ENCODE data around the gene ITGB6.

The ITGB6 gene

DNA sequence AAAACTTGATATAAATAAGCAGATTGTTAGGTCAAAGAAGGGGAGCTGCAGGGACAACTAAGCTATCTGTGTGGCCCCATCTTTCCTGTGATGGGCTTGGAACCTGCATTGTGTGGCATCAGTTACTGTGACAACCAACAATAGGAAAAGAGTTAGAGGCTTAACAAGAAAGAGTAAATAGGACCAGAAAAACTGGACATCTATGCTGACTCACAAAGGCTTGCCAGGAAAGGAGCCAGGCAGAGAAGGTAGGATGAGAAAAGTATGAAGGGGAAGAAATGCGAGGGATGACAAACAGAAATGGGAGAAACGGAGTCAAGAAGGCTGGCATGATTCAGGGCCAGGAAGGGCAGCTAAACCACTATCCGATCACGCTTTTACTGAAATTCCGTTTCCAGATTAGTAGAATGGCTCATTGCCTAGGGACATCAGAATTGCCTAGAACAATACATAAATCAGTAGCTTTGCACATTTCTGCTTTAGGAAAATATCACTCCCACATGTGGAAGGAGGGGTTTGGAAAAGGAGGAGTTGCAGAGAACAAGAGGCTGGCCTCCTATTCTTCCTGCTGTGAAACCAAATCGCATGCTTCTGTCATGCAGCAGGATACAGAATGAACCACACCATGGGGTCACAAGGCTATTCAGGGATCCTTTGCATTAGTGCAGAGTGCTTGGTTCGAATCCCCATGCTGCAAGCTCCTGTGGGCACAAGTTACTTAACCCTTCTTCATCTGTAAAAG, 144.9 kb downstream of the ITGB6 start:
- TF ChIP-seq, protein P1, sequence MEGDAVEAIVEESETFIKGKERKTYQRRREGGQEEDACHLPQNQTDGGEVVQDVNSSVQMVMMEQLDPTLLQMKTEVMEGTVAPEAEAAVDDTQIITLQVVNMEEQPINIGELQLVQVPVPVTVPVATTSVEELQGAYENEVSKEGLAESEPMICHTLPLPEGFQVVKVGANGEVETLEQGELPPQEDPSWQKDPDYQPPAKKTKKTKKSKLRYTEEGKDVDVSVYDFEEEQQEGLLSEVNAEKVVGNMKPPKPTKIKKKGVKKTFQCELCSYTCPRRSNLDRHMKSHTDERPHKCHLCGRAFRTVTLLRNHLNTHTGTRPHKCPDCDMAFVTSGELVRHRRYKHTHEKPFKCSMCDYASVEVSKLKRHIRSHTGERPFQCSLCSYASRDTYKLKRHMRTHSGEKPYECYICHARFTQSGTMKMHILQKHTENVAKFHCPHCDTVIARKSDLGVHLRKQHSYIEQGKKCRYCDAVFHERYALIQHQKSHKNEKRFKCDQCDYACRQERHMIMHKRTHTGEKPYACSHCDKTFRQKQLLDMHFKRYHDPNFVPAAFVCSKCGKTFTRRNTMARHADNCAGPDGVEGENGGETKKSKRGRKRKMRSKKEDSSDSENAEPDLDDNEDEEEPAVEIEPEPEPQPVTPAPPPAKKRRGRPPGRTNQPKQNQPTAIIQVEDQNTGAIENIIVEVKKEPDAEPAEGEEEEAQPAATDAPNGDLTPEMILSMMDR (IDR thresholded peaks at IDR 0.05; ENCODE audit: borderline replicate concordance, insufficient read depth, low read depth, low read length), result no peak
- H3K4me3 ChIP-seq (ENCODE audit: low read depth, low read length), result no peak overlapping the region

- TF ChIP-seq, protein P1 (IDR thresholded peaks at IDR 0.05; ENCODE audit: borderline replicate concordance, insufficient read depth, low read depth, low read length), result no peak
- no peak overlapping the region for H3K4me3 ChIP-seq (ENCODE audit: low read depth, low read length)
These were observed 146.1 kb downstream of the ITGB6 start for GRCh38 chr2:160053946-160054345.

GRCh38 chr2:160052531-160052930, 147.5 kb downstream of the ITGB6 start:
- TF ChIP-seq, protein P1 (IDR thresholded peaks at IDR 0.05; ENCODE audit: borderline replicate concordance, insufficient read depth, low read depth, low read length), result no peak
- no peak overlapping the region for H3K4me3 ChIP-seq (ENCODE audit: low read depth, low read length)

GRCh38 chr2:160051371-160051800, 148.7 kb downstream of the ITGB6 start:
- no peak overlapping the region for H3K4me3 ChIP-seq (ENCODE audit: low read depth, low read length)
- TF ChIP-seq, protein P1 (IDR thresholded peaks at IDR 0.05; ENCODE audit: borderline replicate concordance, insufficient read depth, low read depth, low read length), result no peak

DNA sequence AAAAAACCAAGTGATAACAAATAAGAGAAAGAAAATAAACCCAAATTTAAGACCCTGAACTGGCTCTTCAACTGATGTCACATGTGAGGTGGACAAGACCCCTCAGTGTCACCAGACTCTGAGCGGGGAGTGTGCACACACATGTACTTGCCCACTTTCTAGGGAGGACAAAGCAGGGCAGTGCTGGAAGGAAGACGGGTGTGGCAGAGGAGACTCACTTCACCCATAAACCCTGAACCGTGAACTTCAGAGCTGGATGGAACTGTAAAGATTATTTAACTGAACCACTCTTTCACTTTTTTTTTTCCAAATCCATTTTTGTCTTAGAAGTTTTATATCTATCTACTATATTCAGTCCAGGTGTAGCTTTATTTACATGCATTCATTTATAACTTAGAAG, 149.9 kb downstream of the ITGB6 start:
- TF ChIP-seq, protein P1 (IDR thresholded peaks at IDR 0.05; ENCODE audit: borderline replicate concordance, insufficient read depth, low read depth, low read length), result no peak
- H3K4me3 ChIP-seq (ENCODE audit: low read depth, low read length), result no peak overlapping the region

Measured in GM12875 (cell line).